Measurements from ENCODE around the gene MMEL1. TPM values are rescaled to one million over a fixed set of nuclear protein-coding genes. Genes with fewer than 3 reads are reported as not detected.

Gene MMEL1
- total RNA-seq, 1 donor from 2014 or later = not detected

DNA sequence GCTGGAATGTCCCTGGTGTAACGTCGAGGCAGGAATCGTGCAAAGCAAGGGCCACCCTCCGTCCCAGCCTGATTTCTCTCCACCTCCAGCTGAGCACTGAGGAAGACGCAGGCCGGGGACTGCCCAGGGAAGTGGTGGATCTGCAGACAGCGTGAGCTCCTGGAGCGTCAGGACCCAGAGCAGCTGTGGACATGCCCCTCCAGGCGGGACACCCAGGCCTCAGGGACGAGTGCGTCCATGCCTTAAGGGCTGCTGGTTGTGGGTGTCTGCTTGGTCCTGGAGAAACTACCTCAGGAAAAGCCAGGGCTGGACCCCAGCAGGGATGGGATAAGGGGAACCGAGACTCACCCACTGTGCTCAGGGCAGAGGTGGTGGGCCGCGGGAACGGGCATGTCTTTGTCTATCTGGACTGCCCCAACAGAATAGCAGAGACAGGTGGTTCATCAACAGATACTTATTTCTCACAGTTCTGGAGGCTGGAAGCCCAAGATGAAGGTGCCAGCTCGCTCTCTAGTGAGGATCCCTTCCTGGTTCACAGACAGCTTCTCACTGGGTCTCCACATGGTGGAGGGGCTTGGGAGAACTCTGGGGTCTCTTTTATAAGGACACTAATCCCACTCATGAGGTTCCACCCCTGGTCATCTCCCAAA, 5.8 kb upstream of the MMEL1 start:
- Mint-ChIP-seq H3K9me3 (ENCODE audit: unreplicated experiment) (peaks cover 5% of the 10 kb centered on the region), H3K36me3 (ENCODE audit: unreplicated experiment) (no peaks in the 10 kb centered on the region), H3K27ac (ENCODE audit: unreplicated experiment) (no peak overlapping the region), H3K27me3 (ENCODE audit: unreplicated experiment) (no peaks in the 10 kb centered on the region), H3K4me3 (ENCODE audit: unreplicated experiment) (no peak overlapping the region), H3K4me1 (ENCODE audit: unreplicated experiment) (peaks cover 9% of the 10 kb centered on the region)
- DNase-seq (ENCODE audit: extremely low spot score, unreplicated experiment) = no peak
- TF ChIP-seq, protein P1, sequence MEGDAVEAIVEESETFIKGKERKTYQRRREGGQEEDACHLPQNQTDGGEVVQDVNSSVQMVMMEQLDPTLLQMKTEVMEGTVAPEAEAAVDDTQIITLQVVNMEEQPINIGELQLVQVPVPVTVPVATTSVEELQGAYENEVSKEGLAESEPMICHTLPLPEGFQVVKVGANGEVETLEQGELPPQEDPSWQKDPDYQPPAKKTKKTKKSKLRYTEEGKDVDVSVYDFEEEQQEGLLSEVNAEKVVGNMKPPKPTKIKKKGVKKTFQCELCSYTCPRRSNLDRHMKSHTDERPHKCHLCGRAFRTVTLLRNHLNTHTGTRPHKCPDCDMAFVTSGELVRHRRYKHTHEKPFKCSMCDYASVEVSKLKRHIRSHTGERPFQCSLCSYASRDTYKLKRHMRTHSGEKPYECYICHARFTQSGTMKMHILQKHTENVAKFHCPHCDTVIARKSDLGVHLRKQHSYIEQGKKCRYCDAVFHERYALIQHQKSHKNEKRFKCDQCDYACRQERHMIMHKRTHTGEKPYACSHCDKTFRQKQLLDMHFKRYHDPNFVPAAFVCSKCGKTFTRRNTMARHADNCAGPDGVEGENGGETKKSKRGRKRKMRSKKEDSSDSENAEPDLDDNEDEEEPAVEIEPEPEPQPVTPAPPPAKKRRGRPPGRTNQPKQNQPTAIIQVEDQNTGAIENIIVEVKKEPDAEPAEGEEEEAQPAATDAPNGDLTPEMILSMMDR (IDR thresholded peaks at IDR 0.05) = no peak

DNA sequence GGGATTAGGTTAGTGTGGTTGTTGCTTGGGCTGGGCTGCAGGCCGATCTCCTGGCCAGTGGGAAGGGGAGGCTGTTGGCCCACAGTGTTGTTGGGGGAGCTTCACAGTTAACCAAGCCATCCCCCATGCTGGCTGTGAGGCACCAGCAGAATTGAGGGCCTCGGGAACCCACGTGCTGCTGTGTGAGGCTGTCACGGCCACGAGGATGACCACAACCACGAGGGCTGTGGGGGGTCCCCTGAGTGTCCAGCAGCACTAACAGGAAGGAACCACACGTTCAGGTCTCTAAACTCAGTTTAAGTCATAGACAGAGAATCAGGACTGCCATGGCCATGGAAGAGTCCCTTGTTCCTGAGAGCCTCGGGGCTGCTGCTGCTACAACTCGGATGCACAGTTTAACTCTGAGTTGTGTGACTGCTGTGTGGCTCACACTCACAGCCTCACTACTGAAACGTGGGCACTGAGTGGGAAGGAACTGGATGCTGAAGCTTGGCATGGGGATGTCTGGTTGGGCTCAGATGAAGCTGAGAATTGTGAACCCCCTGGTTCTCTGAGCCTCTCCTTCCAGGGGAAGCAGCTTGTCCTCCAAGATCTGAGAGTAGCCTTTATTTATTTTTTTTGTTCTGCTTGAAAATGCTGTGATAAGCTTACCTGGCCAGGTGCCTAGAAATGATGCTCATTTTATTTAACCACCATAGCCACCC, 4.8 kb upstream of the MMEL1 start:
- Mint-ChIP-seq H3K4me3 (ENCODE audit: unreplicated experiment) (no peak overlapping the region), H3K27me3 (ENCODE audit: unreplicated experiment) (no peaks in the 10 kb centered on the region), H3K9me3 (ENCODE audit: unreplicated experiment) (peaks cover 5% of the 10 kb centered on the region), H3K27ac (ENCODE audit: unreplicated experiment) (no peak overlapping the region), H3K4me1 (ENCODE audit: unreplicated experiment) (peaks cover 6% of the 10 kb centered on the region), H3K36me3 (ENCODE audit: unreplicated experiment) (no peaks in the 10 kb centered on the region)
- TF ChIP-seq, protein P1 (IDR thresholded peaks at IDR 0.05) = no peak
- DNase-seq (ENCODE audit: extremely low spot score, unreplicated experiment) = no peak

DNA sequence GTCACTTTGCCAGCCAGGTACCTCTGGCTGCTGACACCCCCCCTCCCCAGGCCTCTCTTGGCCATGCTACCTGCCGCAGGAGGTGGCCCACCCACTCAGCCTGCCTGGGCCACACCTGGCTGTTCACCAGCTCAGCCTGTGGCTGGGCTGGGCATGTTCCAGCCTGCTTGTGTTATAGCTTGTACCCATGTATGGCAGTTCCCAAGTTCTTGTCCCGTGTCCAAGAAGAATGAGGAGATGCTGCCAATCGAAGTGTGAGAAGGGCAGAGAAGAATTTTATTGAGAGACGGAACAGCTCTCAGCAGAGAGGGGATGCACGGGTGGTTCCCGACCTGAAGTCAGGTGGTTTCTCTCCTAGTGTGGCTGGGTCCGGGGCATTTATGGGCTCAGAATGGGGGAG, 3.9 kb upstream of the MMEL1 start:
- Mint-ChIP-seq H3K27ac (ENCODE audit: unreplicated experiment) (no peak overlapping the region), H3K36me3 (ENCODE audit: unreplicated experiment) (no peaks in the 10 kb centered on the region), H3K4me1 (ENCODE audit: unreplicated experiment) (no peaks in the 10 kb centered on the region), H3K9me3 (ENCODE audit: unreplicated experiment) (peaks cover 5% of the 10 kb centered on the region), H3K4me3 (ENCODE audit: unreplicated experiment) (no peak overlapping the region), H3K27me3 (ENCODE audit: unreplicated experiment) (peaks cover under 1% of the 10 kb centered on the region)
- TF ChIP-seq, protein P1 (IDR thresholded peaks at IDR 0.05) = no peak
- no peak for DNase-seq (ENCODE audit: extremely low spot score, unreplicated experiment)

DNA sequence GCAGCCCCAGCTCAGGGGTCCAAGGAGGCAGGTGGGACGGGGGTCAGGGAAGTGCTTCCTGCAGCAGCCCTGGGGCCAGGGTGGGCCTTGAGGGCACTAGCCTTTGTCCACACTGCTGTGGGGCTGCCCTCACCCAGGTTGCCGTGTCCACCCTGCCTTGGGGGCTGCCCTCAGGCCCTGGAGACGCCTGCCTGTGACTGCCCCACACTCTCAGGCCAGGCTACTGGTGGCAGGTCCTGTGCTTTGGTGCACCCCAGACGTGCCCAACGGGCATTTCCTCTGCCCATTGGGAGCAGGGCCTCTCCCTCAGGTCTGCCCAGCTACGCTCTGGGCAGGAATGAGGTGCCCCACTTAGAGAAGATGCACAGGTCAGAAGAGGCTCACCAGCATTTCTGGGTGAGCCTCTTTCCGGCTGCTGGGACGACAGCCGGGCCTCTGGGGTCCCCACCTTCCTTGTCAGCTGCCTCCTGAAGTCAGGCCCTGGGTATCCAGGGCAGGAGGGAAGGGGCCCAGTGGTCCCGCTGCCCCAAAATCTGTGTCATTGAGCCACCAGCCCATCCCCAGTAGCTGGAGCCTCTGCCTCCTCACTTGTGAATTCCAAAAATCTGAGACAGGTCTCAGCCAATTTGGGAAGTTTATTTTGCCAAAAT, 2.7 kb upstream of the MMEL1 start:
- H3K36me3 Mint-ChIP-seq (ENCODE audit: unreplicated experiment) = no peaks in the 10 kb centered on the region
- peaks cover 10% of the 10 kb centered on the region for H3K9me3 Mint-ChIP-seq (ENCODE audit: unreplicated experiment)
- no peak overlapping the region for H3K27ac Mint-ChIP-seq (ENCODE audit: unreplicated experiment)
- H3K4me1 Mint-ChIP-seq (ENCODE audit: unreplicated experiment) = no peaks in the 10 kb centered on the region
- TF ChIP-seq, protein P1 (IDR thresholded peaks at IDR 0.05) = no peak
- peaks cover 8% of the 10 kb centered on the region for H3K27me3 Mint-ChIP-seq (ENCODE audit: unreplicated experiment)
- H3K4me3 Mint-ChIP-seq (ENCODE audit: unreplicated experiment) = no peak overlapping the region
- DNase-seq (ENCODE audit: extremely low spot score, unreplicated experiment) = no peak

DNA sequence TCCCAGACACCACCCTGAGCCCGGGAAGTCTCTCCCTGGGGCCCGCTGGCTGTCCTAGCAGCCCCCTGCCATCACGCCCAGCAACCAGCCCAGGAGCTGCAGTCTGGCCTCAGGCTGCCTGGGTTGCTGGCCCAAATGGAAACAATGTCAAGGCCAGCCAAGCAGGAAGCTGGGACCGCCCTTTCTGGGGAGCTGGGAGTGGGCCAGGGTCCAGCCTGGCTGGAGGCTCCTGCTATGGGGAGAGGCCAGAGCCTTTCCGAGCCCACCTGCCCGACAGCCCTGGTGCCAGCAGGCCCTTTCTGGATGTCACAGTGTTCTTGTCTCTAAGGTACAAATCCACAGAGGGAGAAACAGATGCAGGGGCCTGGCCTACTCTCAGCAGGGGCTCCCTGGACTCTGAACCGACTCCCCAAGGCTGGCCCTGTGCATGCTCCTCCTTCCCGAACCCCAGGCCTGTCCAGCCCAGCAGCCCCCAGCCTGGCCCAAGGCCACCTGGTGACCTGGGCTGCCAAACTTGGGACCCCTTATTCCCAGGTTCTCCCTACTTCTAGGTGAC, 1.2 kb upstream of the MMEL1 start:
- H3K27me3 Mint-ChIP-seq (ENCODE audit: unreplicated experiment) = peaks cover 17% of the 10 kb centered on the region
- peaks cover 10% of the 10 kb centered on the region for H3K9me3 Mint-ChIP-seq (ENCODE audit: unreplicated experiment)
- no peak for DNase-seq (ENCODE audit: extremely low spot score, unreplicated experiment)
- H3K36me3 Mint-ChIP-seq (ENCODE audit: unreplicated experiment) = no peaks in the 10 kb centered on the region
- H3K4me3 Mint-ChIP-seq (ENCODE audit: unreplicated experiment) = no peak overlapping the region
- no peak overlapping the region for H3K27ac Mint-ChIP-seq (ENCODE audit: unreplicated experiment)
- TF ChIP-seq, protein P1 (IDR thresholded peaks at IDR 0.05) = no peak
- H3K4me1 Mint-ChIP-seq (ENCODE audit: unreplicated experiment) = no peaks in the 10 kb centered on the region

Data from osteocyte (in vitro differentiated cells).